GM18502 (cell line): ENCODE results near the gene DNLZ.
"Not testable (repeated sequence)": the region's sequence is repeated elsewhere in the genome, so short reads cannot be mapped to it uniquely, and the experiment has no call there.

Source experiments
- ATAC-seq: cut with Tn5 transposase; IDR thresholded peaks from one replicate; pipeline ENCODE4 v1.9.1; 2021; ENCODE audit warnings: mild to moderate bottlenecking; ENCODE audit not compliant: unreplicated experiment, poor library complexity

The DNLZ gene

DNA sequence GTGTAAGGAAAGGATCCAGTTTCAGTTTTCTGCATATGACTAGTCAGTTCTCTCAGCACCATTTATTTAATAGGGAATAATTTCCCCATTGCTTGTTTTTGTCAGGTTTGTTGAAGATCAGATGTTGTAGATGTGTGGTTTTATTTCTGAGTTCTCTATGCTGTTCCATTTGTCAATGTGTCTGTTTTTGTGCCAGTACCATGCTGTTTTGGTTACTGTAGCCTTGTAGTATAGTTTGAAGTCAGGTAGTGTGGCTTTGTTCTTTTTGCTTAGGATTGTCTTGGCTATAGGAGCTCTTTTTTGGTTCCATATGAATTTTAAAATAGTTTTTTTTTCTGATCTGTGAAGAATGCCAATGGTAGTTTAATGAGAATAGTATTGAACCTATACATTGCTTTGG, 42.6 kb downstream of the DNLZ start:
- ATAC-seq: not testable (repeated sequence)

DNA sequence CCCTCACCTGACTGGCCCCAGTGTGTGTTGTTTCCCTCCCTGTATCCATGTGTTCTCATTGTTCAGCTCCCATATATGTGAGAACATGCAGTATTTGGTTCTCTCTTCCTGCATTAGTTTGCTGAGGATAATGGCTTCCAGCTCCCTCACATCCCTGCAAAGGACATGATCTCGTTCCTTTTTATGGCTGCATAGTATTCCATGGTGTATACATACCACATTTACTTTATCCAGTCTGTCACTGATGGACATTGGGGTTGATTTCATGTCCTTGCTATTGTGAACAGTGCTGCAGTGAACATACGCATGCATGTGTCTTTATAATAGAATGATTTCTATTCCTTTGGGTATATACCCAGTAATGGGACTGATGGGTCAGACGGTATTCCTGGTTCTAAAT, 43.6 kb downstream of the DNLZ start:
- ATAC-seq: not testable (repeated sequence)

DNA sequence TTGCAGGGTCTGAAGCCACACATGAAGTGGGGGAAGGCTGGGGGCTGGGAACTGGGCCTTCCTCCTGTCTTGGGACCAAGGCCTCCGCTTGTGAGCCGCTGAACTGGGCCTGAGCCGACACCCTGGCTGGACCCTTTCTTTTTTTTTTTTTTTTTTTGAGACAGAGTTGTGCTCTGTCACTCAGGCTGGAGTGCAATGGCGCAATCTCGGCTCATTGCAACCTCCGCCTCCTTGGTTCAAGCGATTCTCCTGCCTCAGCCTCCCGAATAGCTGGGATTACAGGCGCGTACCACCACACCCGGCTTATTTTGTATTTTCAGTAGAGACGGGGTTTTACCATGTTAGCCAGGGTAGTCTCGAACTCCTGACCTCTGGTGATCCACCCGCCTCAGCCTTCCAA, 44.3 kb downstream of the DNLZ start:
- not testable (repeated sequence) for ATAC-seq

DNA sequence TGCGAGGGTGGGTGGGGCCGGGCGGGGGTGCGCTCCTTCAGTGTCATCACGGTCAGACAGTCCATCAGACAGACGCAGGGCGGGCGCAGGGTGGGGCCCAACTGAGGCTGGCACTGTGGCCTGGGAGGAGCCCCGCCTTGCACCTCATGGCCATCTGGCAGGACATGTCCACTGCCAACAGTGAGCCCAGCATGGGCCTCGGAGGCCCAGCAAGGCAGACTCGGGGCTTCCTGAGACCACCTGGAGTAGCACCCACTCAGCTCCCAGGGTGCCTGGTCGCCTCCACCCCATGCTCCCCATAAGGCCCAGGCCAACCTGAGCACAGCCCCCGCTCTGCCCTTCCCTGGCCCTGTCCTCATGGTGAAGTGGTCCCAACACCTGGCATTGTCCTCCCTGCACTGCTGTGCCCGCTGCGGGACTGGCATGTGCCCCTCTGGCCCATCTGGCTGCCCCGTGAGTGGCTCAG, 44.7 kb downstream of the DNLZ start:
- no peak for ATAC-seq

DNA sequence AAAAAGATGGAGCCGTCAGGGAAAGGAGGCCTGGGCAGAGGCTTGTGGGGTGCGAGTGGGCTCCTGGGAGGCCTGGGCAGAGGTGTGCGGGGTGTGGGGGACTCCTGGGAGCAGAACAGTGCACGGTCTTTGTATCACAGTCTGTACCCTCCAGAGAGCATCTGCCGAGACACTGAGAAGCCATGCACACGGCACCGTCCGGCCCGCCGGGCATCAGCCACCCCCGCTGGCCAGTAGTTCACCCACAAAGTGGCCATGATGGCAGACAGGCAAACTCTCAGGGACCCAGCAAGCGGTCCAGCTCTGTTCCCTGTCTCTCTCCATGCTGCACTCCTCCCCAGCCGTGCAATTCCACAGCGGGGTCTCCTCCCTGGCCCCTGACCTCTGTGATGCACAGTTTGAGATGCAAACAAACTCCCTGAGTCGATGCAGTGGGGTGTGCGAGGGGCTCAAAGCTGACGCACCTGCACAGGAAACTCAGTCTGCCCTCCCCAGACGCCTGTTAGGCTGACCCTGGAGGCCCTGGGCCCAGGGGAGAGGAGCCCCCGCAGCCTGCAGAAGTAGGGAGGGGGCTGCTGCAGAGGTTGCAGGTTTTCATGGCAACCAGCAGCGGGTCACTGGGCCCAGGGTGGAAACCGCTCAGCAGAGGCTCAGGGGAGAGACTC, 45.3 kb downstream of the DNLZ start:
- ATAC-seq: no peak

DNA sequence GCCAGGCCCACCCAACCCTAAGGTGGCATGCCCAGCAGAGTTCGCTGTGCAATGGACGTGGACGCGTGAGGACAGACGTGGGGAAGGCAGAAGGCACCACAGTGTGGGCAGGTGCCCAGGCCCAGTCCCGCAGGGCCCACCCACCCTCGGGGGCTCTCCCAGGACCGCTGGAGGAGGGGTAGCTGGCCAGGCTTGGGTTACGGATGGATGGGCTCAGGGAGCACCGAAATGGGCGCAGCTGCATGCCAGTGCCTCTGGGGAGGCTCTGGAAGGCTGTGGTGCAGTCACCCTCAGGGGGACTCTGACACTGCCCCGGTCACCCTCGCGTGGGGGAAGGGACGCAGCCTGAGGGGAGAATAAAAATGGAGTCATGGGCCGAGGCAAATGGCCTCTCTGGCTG, 45.8 kb downstream of the DNLZ start:
- no peak for ATAC-seq

DNA sequence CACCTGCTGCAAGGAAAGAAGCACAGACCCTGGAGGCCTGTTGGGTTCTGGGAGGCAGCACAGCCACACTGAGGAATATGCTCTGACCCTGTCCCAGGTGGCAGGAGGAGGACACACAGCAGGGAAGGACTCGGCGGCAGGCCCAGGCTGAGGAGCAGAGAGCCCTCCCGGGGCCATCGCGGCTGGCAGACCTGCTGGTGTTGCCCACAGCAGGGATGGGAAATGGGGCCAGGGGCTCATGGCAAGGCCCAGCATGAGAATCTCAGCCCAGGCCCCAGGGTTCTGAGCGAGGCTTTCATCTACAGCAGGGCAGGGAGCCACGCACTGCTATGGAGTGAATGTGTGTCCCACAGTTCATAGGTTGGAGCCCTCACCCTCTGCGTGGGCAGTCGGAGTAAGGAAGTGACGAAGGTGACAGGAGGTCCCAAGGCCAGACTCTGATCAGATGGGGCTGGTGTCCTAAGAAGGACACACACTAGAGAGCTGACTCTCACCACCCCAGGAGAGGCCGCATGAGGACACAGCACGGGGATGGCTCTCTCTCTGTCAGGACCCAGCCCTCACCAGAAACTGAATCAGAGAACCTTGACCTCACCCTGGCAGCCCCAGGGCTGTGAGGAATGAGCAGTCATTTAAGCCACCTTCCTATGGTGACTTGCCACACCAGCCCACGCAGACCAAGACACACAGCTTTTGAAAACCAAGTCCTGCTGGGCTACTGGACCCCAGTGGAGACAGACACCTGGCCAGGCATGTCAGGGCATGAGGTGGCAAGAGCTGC, 46.5 kb downstream of the DNLZ start:
- ATAC-seq: no peak

DNA sequence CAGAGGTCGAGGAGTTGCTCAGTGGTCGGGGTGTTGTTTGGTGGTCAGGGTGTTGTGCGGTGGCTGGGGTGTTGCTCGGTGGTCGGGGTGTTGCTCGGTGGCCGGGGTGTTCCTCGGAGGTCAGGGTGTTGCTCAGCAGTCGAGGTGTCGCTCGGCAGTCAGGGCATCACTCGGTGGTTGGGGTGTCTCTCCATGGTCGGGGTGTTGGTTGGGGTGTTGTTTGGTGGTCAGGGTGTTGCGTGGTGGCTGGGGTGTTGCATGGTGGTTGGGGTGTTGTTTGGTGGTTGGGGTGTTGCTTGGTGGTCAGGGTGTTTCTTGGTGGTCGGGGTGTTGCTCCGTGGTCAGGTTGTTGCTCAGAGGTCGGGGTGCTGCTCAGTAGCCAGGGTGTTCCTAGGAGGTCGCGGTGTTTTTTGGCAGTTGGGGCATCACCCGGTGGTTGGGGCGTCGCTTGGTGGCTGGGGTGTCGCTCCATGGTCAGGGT, 47.2 kb downstream of the DNLZ start:
- ATAC-seq: no peak

DNA sequence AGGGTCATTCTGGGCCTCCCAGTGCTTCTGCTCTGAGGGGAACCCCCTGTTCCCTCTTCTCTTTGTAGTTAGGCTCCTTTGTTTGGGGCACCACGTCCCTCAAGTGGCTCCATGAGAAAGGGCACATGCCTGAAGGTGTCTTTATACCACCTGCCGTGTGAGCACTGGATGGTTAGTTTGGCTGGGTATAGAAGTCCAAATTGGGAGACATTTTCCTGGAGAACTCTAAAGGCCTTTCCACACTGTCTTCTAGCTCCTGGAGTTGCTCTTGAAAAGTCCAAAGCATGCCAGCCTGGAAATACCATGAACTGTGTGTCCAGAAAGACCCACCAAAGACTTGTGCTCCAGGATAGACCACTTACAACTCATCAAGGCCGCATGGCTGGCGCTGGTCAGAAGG, 48.6 kb downstream of the DNLZ start:
- ATAC-seq: no peak

DNA sequence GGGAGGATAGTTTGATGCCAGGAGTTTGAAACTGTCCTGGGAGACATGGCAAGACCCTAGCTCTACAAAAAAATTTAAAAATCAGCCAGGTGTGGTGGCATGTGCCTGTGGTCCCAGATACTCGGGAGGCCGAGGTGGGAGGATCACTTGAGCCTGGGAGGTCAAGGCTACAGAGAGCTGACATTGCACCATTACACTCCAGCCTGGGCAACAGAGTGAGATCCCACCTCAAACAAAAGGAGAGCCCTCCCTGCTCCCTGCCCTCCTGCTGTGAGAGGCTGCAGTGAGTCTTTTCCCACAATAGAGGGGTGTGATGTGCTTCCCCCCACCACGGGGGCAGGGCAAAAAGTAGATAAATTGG, 49.5 kb downstream of the DNLZ start:
- ATAC-seq: no peak

DNA sequence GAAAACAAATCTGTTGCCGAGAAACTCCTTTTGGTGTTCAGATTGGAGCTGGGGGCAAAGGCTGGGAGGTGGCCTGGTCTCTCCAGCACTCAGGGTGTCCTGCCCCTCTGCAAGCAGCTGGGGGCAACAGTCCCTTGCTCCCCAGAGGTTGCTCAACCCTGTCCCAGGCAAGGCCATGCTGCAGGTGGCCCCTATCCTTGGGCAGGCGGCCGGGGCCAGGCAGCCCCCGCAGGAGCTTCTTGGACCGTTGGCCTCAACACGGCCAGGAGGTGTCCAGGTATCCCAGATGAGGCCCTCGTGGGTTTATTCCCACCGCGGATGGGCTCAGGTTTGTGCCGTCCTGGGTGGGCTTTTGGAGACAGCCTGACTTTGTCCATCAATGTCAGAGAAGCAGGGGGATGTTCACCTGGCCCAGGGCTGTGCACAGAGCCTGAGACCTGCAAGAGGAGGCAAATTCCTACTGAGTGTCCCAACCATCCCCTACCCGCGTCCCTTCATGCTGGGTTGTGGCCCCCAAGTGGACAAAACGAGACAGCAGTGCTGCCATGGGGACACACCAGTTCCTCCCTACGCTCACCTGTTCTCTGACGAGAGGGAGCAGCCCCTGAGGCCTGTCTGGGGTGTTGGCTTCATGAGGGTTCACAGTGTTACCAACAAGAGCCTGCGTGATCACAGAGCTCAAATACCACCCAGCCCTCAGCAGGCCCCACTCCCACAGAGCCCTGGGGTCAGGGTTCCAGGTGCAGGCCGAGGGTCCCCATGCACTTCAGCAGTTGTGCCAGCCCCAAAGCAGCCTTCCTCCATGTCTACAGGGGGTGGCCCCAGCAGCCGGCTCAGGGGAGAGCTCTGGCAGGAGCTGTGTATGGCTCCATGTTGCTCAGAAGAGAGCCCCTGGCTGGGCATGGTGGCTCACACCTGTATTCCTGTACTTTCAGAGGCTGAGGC, 50.2 kb downstream of the DNLZ start:
- ATAC-seq: no peak

DNA sequence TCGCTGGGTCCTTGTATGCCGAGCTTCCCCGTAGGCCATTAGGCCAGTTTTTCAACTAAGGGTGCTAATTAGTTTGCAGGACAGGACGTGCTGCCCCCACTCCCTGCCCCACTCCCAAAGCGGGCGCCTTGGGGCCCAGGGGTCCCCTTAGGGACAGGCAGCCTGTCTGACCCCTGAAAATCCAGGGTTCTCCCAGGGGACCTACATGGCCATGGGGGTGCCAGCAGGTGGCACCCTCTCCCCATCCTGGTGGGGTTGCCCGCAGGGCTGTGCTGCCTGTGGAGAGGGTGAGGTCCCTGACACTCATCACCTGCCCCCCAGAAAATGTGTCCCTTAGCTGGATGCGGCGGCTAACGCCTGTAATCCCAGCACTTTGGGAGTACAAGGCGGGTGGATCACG, 51.1 kb downstream of the DNLZ start:
- ATAC-seq: no peak

DNA sequence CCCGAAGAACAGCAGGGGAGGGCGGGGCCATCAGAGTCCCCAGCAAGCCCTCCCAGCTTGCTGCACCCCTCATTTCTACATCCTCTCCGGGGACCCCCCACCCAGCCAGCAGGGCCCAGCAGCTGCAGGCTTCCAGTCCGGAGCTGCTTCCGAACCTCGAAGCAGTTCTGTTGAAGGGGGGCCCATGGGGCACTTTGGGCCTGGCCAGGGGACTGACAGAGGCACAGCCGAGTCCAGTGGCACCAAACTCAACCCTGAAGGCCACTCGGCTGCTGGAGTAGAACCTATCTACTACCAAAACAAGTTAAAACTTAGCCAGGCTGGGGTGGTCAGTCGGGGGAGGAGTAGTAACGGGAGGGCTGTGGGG, 51.6 kb downstream of the DNLZ start:
- ATAC-seq: no peak

DNA sequence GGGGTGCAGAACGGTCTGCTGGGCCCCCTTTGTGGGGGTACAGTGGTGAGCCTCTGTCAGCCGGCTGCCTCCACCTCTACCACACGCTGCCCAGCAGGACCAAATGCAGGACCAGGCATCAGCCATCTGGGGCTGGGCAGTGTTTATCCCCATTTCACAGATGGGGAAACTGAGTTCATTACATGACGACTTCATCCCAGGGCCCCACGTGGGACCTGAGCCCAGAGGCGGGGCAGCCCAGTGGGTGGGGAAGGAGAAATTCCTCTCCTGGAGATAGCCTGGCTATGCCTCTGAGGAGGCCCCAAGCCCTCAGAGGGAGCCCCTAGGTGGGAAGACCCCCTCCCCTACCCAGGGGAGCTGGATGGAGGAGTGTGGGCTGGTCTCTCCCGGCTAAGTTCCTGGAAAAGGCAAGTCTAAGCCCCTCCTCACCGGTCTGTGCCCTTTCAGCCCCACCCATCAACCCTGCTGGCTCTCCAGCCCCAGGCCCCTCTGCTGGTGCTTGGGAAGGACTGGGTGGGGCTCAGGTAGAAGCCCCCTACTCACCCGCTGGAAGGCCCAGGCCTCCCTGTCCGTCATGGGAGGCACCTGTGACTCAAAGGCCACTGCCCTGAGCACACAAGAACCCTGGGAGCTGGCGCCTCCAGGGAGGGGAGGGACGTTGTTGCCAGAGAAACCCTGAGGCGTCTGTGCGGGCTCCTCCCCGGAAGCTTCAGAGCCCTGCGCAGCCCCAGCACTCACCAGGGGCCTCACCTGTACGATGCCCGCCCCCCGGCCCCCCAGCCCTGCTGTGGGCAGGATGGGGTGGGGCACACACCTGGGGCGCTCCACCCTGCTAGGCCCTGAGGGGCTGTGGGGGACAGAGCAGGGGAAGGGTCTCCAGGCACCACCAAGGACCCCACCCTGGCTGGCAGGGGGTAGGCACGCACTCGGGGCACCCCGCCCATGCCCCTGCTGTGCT, 52.2 kb downstream of the DNLZ start:
- no peak for ATAC-seq

DNA sequence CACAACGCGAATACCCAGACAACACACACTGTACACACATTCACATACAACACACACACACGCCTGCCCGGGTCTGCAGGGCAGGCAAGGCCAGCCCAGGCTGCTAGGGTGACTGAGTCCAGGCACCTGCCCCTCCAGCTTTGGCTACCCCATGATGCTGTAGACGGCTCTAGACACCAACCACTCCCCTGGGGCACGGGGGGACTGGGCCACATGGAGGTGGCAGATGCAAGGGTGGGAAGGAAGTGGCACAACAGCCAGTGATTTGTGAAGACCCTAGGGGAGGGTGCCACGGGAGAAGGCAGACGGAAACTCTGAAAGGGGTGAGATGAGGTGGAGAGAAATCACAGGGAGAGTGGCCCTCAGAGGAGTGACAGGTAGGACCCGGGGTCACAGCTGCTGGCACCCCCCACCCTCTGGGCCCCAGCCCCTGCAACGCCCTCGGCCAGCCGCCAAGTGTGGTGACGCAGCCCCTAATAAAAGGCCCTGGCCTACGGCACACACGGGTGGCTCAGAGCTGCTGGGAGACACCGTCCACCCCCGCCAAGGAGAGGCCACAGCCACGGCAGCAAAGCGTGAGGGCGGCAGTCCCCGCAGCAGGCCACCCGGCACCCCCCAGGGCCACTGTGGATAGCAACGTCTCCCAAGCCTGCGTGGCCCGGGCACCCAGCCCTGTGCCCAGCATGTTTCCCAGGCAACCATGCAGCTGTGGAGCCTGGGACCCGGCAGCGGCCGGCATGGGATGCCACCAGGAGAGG, 53.1 kb downstream of the DNLZ start:
- ATAC-seq: no peak

DNA sequence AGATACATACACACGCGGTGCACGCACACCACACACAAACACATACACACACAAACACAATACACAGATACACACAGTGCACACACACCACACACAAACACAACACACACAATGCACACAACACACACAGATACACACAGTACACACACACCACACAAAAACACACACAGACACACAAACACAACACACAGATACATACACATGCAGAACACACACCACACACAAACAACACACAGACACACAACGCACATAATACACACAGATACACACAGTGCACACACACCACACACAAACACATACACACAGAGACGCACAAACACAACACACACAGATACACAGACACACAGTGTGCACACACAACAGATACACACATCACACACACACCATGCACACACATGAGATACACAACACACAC, 53.7 kb downstream of the DNLZ start:
- ATAC-seq: no peak
